Fibroblast of lung (primary cell): Measurements from ENCODE around the gene CLUH.

Experiments used
- EZH2 ChIP-seq: IDR thresholded peaks from 2 replicates; pipeline ENCODE4 v1.5.1; 2012; ENCODE audit warnings: low read length, control low read depth, mild to moderate bottlenecking; ENCODE audit errors: missing control alignments
- TF ChIP-seq, protein P1 (sequence below), 2 donors: IDR thresholded peaks in 1 of 2; conservative IDR thresholded peaks in 1 of 2; 1 replicate in 1 of 2; 2 replicates in 1 of 2; pipeline ENCODE4 v1.5.1; 2011 to 2012; ENCODE audit warnings: low read length in 2 of 2, control low read depth in 1 of 2, inconsistent platforms in 1 of 2, low read depth in 1 of 2, mild to moderate bottlenecking in 1 of 2

GRCh38 chr17:2745317-2746037 lies 33.9 kb upstream of the CLUH start:
- TF ChIP-seq, protein P1, sequence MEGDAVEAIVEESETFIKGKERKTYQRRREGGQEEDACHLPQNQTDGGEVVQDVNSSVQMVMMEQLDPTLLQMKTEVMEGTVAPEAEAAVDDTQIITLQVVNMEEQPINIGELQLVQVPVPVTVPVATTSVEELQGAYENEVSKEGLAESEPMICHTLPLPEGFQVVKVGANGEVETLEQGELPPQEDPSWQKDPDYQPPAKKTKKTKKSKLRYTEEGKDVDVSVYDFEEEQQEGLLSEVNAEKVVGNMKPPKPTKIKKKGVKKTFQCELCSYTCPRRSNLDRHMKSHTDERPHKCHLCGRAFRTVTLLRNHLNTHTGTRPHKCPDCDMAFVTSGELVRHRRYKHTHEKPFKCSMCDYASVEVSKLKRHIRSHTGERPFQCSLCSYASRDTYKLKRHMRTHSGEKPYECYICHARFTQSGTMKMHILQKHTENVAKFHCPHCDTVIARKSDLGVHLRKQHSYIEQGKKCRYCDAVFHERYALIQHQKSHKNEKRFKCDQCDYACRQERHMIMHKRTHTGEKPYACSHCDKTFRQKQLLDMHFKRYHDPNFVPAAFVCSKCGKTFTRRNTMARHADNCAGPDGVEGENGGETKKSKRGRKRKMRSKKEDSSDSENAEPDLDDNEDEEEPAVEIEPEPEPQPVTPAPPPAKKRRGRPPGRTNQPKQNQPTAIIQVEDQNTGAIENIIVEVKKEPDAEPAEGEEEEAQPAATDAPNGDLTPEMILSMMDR (conservative IDR thresholded peaks at IDR 0.05 in 1 of 2, IDR thresholded peaks at IDR 0.05 in 1 of 2; ENCODE audit: low read depth in 1 of 2, low read length in 2 of 2) = no peak
- no peak for TF ChIP-seq EZH2
